H1 (cell line): ENCODE results near the gene MAP6. TPM values are rescaled to one million over a fixed set of nuclear protein-coding genes. Genes with fewer than 3 reads are reported as not detected.

ENCODE experiments used
- CTCF ChIA-PET: fragments of 300-600 bp; sonication (Branson Sonifier 250); formaldehyde crosslinking; loops from one replicate; lab custom pipeline; 2021; ENCODE audit not compliant: partially characterized antibody; lab: Charles Lee
- POLR2A ChIA-PET: fragments of 300-600 bp; sonication (Branson Sonifier 250); formaldehyde crosslinking; loops from one replicate; lab custom pipeline; 2021; ENCODE audit warnings: inconsistent platforms; ENCODE audit not compliant: partially characterized antibody; lab: Charles Lee
- DNase-seq, 2 experiments: peaks; one replicate each; pipeline versions ENCODE4 v3.0.0 to v3.0.0-alpha.2; 2010 to 2022; ENCODE audit warnings: low spot score in 2 of 2, low read depth in 1 of 2, mixed read lengths in 1 of 2
- FAIRE-seq: peaks from 2 replicates; lab custom pipeline; 2011; peaks lifted over from hg19 to GRCh38; lab: Jason Lieb, UNC
- H2AFZ ChIP-seq: 2 replicates; pipeline ENCODE4 v1.8.1; 2012; ENCODE audit warnings: low read length, inconsistent platforms
- H2AK5ac ChIP-seq: 2 replicates; pipeline ENCODE4 v1.6.1; 2013; ENCODE audit warnings: low read depth, low read length
- H2BK120ac ChIP-seq: replicated peaks from 2 replicates; pipeline ENCODE3; 2013; ENCODE audit warnings: low read depth, low read length, inconsistent platforms
- H2BK12ac ChIP-seq: 2 replicates; pipeline ENCODE4 v1.6.1; 2013; ENCODE audit warnings: low read depth, low read length
- H2BK15ac ChIP-seq: 2 replicates; pipeline ENCODE4 v1.6.1; 2013; ENCODE audit warnings: low read length
- H2BK20ac ChIP-seq: 2 replicates; pipeline ENCODE4 v1.6.1; 2013; ENCODE audit warnings: low read length
- H2BK5ac ChIP-seq: 2 replicates; pipeline ENCODE4 v1.6.1; 2013; ENCODE audit warnings: low read depth, low read length
- H3K14ac ChIP-seq: 2 replicates; pipeline ENCODE4 v1.6.1; 2013; ENCODE audit warnings: inconsistent platforms; ENCODE audit not compliant: insufficient read length
- H3K18ac ChIP-seq: 2 replicates; pipeline ENCODE4 v1.6.1; 2013; ENCODE audit warnings: low read length; ENCODE audit errors: extremely low read depth
- H3K23ac ChIP-seq: 2 replicates; pipeline ENCODE4 v1.6.1; 2013; ENCODE audit warnings: inconsistent platforms; ENCODE audit not compliant: insufficient read length
- H3K23me2 ChIP-seq: 2 replicates; pipeline ENCODE4 v1.6.1; 2013; ENCODE audit warnings: low read depth, low read length
- H3K27ac ChIP-seq: 2 replicates; pipeline ENCODE4 v1.6.1; 2011; ENCODE audit warnings: low read depth, low read length, inconsistent platforms
- H3K27me3 ChIP-seq, 4 experiments: replicated peaks in 1 of 4; 1 replicate in 1 of 4; 2 replicates in 3 of 4; pipeline versions ENCODE4 v1.6.1 to v1.8.1; 2011 to 2013; ENCODE audit warnings: low read length in 3 of 4, mild to moderate bottlenecking in 3 of 4, inconsistent platforms in 2 of 4, mixed read lengths in 2 of 4, moderate library complexity in 1 of 4; ENCODE audit not compliant: control insufficient read depth in 3 of 4, insufficient read depth in 3 of 4; ENCODE audit errors: extremely low read depth in 1 of 4
- H3K36me3 ChIP-seq, 4 experiments: 2 replicates each; pipeline versions ENCODE4 v1.6.1 to v1.8.1; 2011 to 2013; ENCODE audit warnings: mild to moderate bottlenecking in 4 of 4, low read length in 3 of 4, moderate library complexity in 2 of 4, control low read depth in 1 of 4, inconsistent platforms in 1 of 4; ENCODE audit not compliant: insufficient read depth in 4 of 4, control insufficient read depth in 2 of 4
- H3K4ac ChIP-seq: replicated peaks from 2 replicates; pipeline ENCODE3; 2013; ENCODE audit warnings: low read length, low read depth, mixed read lengths, inconsistent platforms; ENCODE audit not compliant: insufficient read length
- H3K4me1 ChIP-seq, 4 experiments: replicated peaks in 1 of 4; 1 replicate in 1 of 4; 2 replicates in 3 of 4; pipeline versions ENCODE4 v1.6.1 to v1.8.1; 2011 to 2013; ENCODE audit warnings: low read length in 3 of 4, inconsistent platforms in 2 of 4, mixed read lengths in 1 of 4; ENCODE audit not compliant: insufficient read depth in 4 of 4, control insufficient read depth in 3 of 4
- H3K4me2 ChIP-seq, 2 experiments: 2 replicates each; pipeline versions ENCODE4 v1.6.1 to v1.8.1; 2011 to 2013; ENCODE audit warnings: low read depth in 2 of 2, low read length in 2 of 2, control low read depth in 1 of 2, inconsistent platforms in 1 of 2, mild to moderate bottlenecking in 1 of 2; ENCODE audit not compliant: insufficient read depth in 1 of 2
- H3K4me3 ChIP-seq, 4 experiments: fragments of 200-600, 300-600 bp in 1 of 4; sonication (generic), shearing (Covaris generic), sonication (Bioruptor Twin) in 1 of 4; 2 replicates each; pipeline versions ENCODE4 v1.5.1 to v1.8.1; 2011 to 2016; ENCODE audit warnings: low read length in 4 of 4, low read depth in 3 of 4, control low read depth in 2 of 4, inconsistent platforms in 2 of 4, mild to moderate bottlenecking in 2 of 4, mixed read lengths in 1 of 4, moderate library complexity in 1 of 4; ENCODE audit not compliant: insufficient read depth in 2 of 4; ENCODE audit errors: extremely low read depth in 1 of 4
- H3K56ac ChIP-seq: replicated peaks from 2 replicates; pipeline ENCODE3; 2013; ENCODE audit warnings: low read depth, mild to moderate bottlenecking, mixed read lengths, low read length, inconsistent platforms; ENCODE audit not compliant: insufficient read length
- H3K79me1 ChIP-seq: 2 replicates; pipeline ENCODE4 v1.6.1; 2013; ENCODE audit warnings: low read depth, low read length, control low read depth
- H3K79me2 ChIP-seq, 2 experiments: 2 replicates each; pipeline versions ENCODE4 v1.6.1 to v1.8.1; 2012 to 2013; ENCODE audit warnings: low read length in 2 of 2, mild to moderate bottlenecking in 2 of 2, inconsistent platforms in 1 of 2; ENCODE audit not compliant: insufficient read depth in 2 of 2, control insufficient read depth in 1 of 2
- H3K9ac ChIP-seq, 4 experiments: replicated peaks in 1 of 4; 1 replicate in 1 of 4; 2 replicates in 3 of 4; pipeline versions ENCODE4 v1.6.1 to v1.8.1; 2011 to 2013; ENCODE audit warnings: low read depth in 3 of 4, low read length in 3 of 4, control low read depth in 2 of 4, mild to moderate bottlenecking in 2 of 4, moderate library complexity in 2 of 4, inconsistent platforms in 1 of 4; ENCODE audit errors: extremely low read depth in 1 of 4
- H3K9me3 ChIP-seq, 2 experiments: 2 replicates each; pipeline versions ENCODE4 v1.6.1 to v1.8.1; 2012 to 2013; ENCODE audit warnings: mild to moderate bottlenecking in 2 of 2, moderate library complexity in 2 of 2, control low read depth in 1 of 2, inconsistent platforms in 1 of 2, low read depth in 1 of 2, low read length in 1 of 2, mixed read lengths in 1 of 2; ENCODE audit not compliant: insufficient read depth in 2 of 2
- H4K20me1 ChIP-seq, 2 experiments: replicated peaks in 1 of 2; 2 replicates each; pipeline versions ENCODE3 to v1.8.1; 2011 to 2013; ENCODE audit warnings: inconsistent platforms in 2 of 2, low read length in 2 of 2, mild to moderate bottlenecking in 1 of 2; ENCODE audit not compliant: insufficient read depth in 2 of 2, control insufficient read depth in 1 of 2
- H4K5ac ChIP-seq: 2 replicates; pipeline ENCODE4 v1.6.1; 2013; ENCODE audit warnings: low read length, low read depth, mixed read lengths, inconsistent platforms; ENCODE audit not compliant: insufficient read length
- H4K8ac ChIP-seq: 2 replicates; pipeline ENCODE4 v1.8.0; 2013; ENCODE audit warnings: mild to moderate bottlenecking, moderate library complexity, low read length, inconsistent platforms; ENCODE audit not compliant: insufficient read depth; ENCODE audit errors: extremely low read depth
- H4K91ac ChIP-seq: replicated peaks from 2 replicates; pipeline ENCODE3; 2013; ENCODE audit warnings: low read length, mixed read lengths, inconsistent platforms; ENCODE audit not compliant: insufficient read length
- BCL11A ChIP-seq, 2 experiments: IDR thresholded peaks; one replicate each; pipeline ENCODE4 v1.6.1; 2011; ENCODE audit warnings: low read depth in 2 of 2, low read length in 2 of 2, mild to moderate bottlenecking in 2 of 2
- JUN ChIP-seq: IDR thresholded peaks from 2 replicates; pipeline ENCODE4 v1.6.1; 2011; ENCODE audit warnings: low read depth, mild to moderate bottlenecking, improper control_type of control experiment, low read length
- KDM1A ChIP-seq: fragments of 200-600, 300-600 bp; sonication (generic); IDR thresholded peaks from 2 replicates; pipeline ENCODE4 v1.7.1; 2016; ENCODE audit warnings: mild to moderate bottlenecking, low read length, borderline replicate concordance
- WGBS, 2 experiments: shearing (Covaris generic) in 1 of 2; methylation state at CpG; one replicate each; pipeline versions ENCODE4 v1.1.6 to v1.1.7; 2013 to 2015; ENCODE audit warnings: low lambda C conversion rate in 2 of 2, mixed read lengths in 2 of 2, inconsistent platforms in 1 of 2, low coverage in 1 of 2, missing lambda C conversion rate in 1 of 2; ENCODE audit not compliant: insufficient replicate concordance in 2 of 2, insufficient coverage in 1 of 2, insufficient read length in 1 of 2; ENCODE audit errors: extremely low coverage in 1 of 2, missing lambda C conversion rate in 1 of 2; 5-methylcytosine and 5-hydroxymethylcytosine counted together
- polyA plus RNA-seq, 7 experiments: library from polyadenylated mRNA; depleted of rRNA in 3 of 7; stranded (reverse) in 5 of 7; unstranded in 2 of 7; fragments of >200 nt in 5 of 7; fragments of 200-250 nt in 2 of 7; gene quantifications; 1 replicate in 5 of 7; 2 replicates in 1 of 7; 4 replicates in 1 of 7; pipeline versions ENCODE4 v1.2.1 to v1.2.3, GENCODE V29; 2011 to 2013; ENCODE audit warnings: missing spikeins in 2 of 7, mixed read lengths in 2 of 7
- total RNA-seq: library from RNA; stranded (reverse); fragmentation: NEBNext Ultra II Directional; extraction: Animal tissue kit (Norgen Biotek cat#: 25700); gene quantifications from 2 replicates; pipeline ENCODE4 v1.2.1, GENCODE V29; 2021

The MAP6 gene
- total and polyA plus RNA-seq, 2 of the 8 experiments (the other 6 are each of a cell fraction or from before 2014, with no cell fraction given) = 0.54 to 0.89 TPM

- Histone ChIP-seq H3K23me2 (no peaks in the 10 kb centered on the region; the same call in 1 of the 2 replicates), H3K9ac (no peak overlapping the region), H2AFZ (no peak overlapping the region), H4K20me1 (no peaks in the 10 kb centered on the region), H3K36me3 (no peaks in the 10 kb centered on the region), H4K8ac (no peak overlapping the region), H2AK5ac (no peak overlapping the region), H3K4ac (no peak overlapping the region), H3K18ac (no peak overlapping the region), H4K91ac (no peak overlapping the region), H2BK12ac (no peak overlapping the region), H3K4me3 (no peak overlapping the region), H3K23ac (no peak overlapping the region), H3K27ac (no peak overlapping the region), H3K4me2 (no peak overlapping the region), H3K4me1 (no peaks in the 10 kb centered on the region), H3K56ac (no peak overlapping the region), H3K79me1 (no peaks in the 10 kb centered on the region), H3K14ac (no peak overlapping the region), H3K79me2 (no peaks in the 10 kb centered on the region), H3K27me3 (no peaks in the 10 kb centered on the region), H2BK5ac (no peak overlapping the region), H2BK20ac (no peak overlapping the region), H4K5ac (no peak overlapping the region), H2BK120ac (no peak overlapping the region), H2BK15ac (no peak overlapping the region), H3K9me3 (no peaks in the 10 kb centered on the region)
- DNase-seq (no peak), FAIRE-seq (no peak)
- ChIA-PET POLR2A (interaction anchor here (35.1 kb wide), 1 partner anchor 29 kb away, joined by 1120 read pairs; the partner anchor contains the start of gene SERPINH1), CTCF (interaction anchor here (0.5 to 9.3 kb wide), 7 partner anchors 8 to 118 kb away, joined by 3 to 74 read pairs (median 7); no protein-coding TSS in a partner anchor)
- WGBS, 2 experiments = 73% methylated on average over 6 of the region's 6 CpGs; no CpG with 5 or more reads in 1 of the 2 experiments
- TF ChIP-seq JUN = no peak
- TF ChIP-seq BCL11A (IDR thresholded peaks at IDR 0.05; ENCODE audit: low read depth in 2 of 2, low read length in 2 of 2) = no peak
- no peak for TF ChIP-seq KDM1A
Observed at GRCh38 chr11:75591966-75592365, 76.9 kb downstream of the MAP6 start.
